HCT116 (cell line): ENCODE measurements around the gene SLC2A14. TPM values are rescaled to one million over a fixed set of nuclear protein-coding genes. Genes with fewer than 3 reads are reported as not detected.
"Not testable (repeated sequence)": the region's sequence is repeated elsewhere in the genome, so short reads cannot be mapped to it uniquely, and the experiment has no call there.

Source experiments
- ATAC-seq: fragments of 200-7000 bp; cut with Tn5 transposase; 2 replicates; pipeline ENCODE4 v1.9.1; 2020; ENCODE audit warnings: mild to moderate bottlenecking, moderate library complexity
- BruUV-seq: library from RNA; stranded (reverse); fragments of 400-500 nt; replicated peaks from 2 replicates; lab custom pipeline; 2021; lab: Mats Ljungman, UMichigan
- CTCF ChIA-PET: fragments of 300-600 bp; sonication (Branson Sonifier 250); formaldehyde crosslinking; loops from one replicate; lab custom pipeline; 2021; ENCODE audit warnings: antibody characterized with exemption; lab: Charles Lee
- POLR2A ChIA-PET: fragments of 300-600, 350-600 bp; sonication (Branson Sonifier 250); formaldehyde crosslinking; loops from one replicate; lab custom pipeline; 2021; ENCODE audit warnings: antibody characterized with exemption; lab: Charles Lee
- RAD21 ChIA-PET, 2 experiments: fragments of 300-600 bp; sonication (Branson Sonifier 250); formaldehyde crosslinking; loops; one replicate each; lab custom pipeline; 2023; ENCODE audit warnings: low total read pairs in 2 of 2; ENCODE audit not compliant: uncharacterized antibody in 2 of 2, unreplicated experiment in 2 of 2, low non-redundant PET in 1 of 2; lab: Charles Lee
- DNase-seq: peaks from one replicate; pipeline ENCODE4 v3.0.0-alpha.2; 2010; ENCODE audit warnings: low read depth, low spot score
- H2AFZ ChIP-seq: fragments of 200-600 bp; shearing (Covaris generic), sonication (generic); 2 replicates; pipeline ENCODE4 v1.6.1; 2017; ENCODE audit warnings: low read depth, mixed run types, mixed read lengths, antibody characterized with exemption, low read length; ENCODE audit not compliant: poor library complexity, severe bottlenecking
- H3K27ac ChIP-seq: 2 replicates; pipeline ENCODE4 v1.5.1; 2012; ENCODE audit warnings: low read depth, low read length
- H3K27me3 ChIP-seq: fragments of 200-600 bp; sonication (generic); 2 replicates; pipeline ENCODE4 v1.6.1; 2016; ENCODE audit warnings: mixed run types, low read length, mixed read lengths; ENCODE audit not compliant: insufficient read depth
- H3K36me3 ChIP-seq, 2 experiments: fragments of 200-500 bp in 1 of 2; fragments of 200-600 bp in 1 of 2; sonication (Bioruptor generic) in 1 of 2; sonication (generic) in 1 of 2; 2 replicates each; pipeline versions ENCODE4 v1.5.1 to v1.6.1; 2014 to 2016; ENCODE audit warnings: low read length in 2 of 2, inconsistent platforms in 1 of 2, mixed read lengths in 1 of 2, mixed run types in 1 of 2; ENCODE audit not compliant: insufficient read depth in 2 of 2, control insufficient read depth in 1 of 2
- H3K4me1 ChIP-seq, 2 experiments: fragments of 200-600 bp in 1 of 2; sonication (generic) in 1 of 2; 2 replicates each; pipeline versions ENCODE4 v1.5.1 to v1.6.1; 2012 to 2017; ENCODE audit warnings: low read length in 2 of 2, inconsistent platforms in 1 of 2, mild to moderate bottlenecking in 1 of 2, mixed read lengths in 1 of 2, mixed run types in 1 of 2, moderate library complexity in 1 of 2; ENCODE audit not compliant: insufficient read depth in 2 of 2, control insufficient read depth in 1 of 2
- H3K4me2 ChIP-seq: fragments of 200-600 bp; sonication (generic); 2 replicates; pipeline ENCODE4 v1.6.1; 2017; ENCODE audit warnings: mixed run types, low read length, mixed read lengths
- H3K4me3 ChIP-seq, 2 experiments: fragments of 200-600 bp in 1 of 2; sonication (generic) in 1 of 2; replicated peaks in 1 of 2; 2 replicates each; pipeline ENCODE4 v1.5.1; 2011 to 2016; ENCODE audit warnings: low read length in 2 of 2, control low read depth in 1 of 2, low read depth in 1 of 2, mild to moderate bottlenecking in 1 of 2, mixed read lengths in 1 of 2, mixed run types in 1 of 2
- H3K79me2 ChIP-seq: fragments of 200-600 bp; sonication (generic); 2 replicates; pipeline ENCODE4 v1.6.1; 2017; ENCODE audit warnings: mild to moderate bottlenecking, mixed run types, low read length, moderate library complexity, mixed read lengths; ENCODE audit not compliant: insufficient read depth
- H3K9ac ChIP-seq: fragments of 200-600 bp; sonication (generic); 2 replicates; pipeline ENCODE4 v1.6.1; 2016; ENCODE audit warnings: low read length, mixed read lengths
- H3K9me2 ChIP-seq: fragments of 200-600 bp; sonication (generic), shearing (Covaris generic); 2 replicates; pipeline ENCODE4 v1.6.1; 2017; ENCODE audit warnings: mixed run types, mild to moderate bottlenecking, moderate library complexity; ENCODE audit not compliant: insufficient read depth
- H3K9me3 ChIP-seq, 2 experiments: fragments of 200-500 bp in 1 of 2; fragments of 200-600 bp in 1 of 2; sonication (Bioruptor generic) in 1 of 2; sonication (generic) in 1 of 2; 2 replicates each; pipeline ENCODE4 v1.6.1; 2014 to 2017; ENCODE audit warnings: low read length in 2 of 2, mixed read lengths in 2 of 2, inconsistent platforms in 1 of 2, low read depth in 1 of 2, mild to moderate bottlenecking in 1 of 2, mixed run types in 1 of 2, moderate library complexity in 1 of 2; ENCODE audit not compliant: control insufficient read depth in 1 of 2, insufficient read depth in 1 of 2
- H4K20me1 ChIP-seq: fragments of 200-600 bp; sonication (generic), shearing (Covaris generic); 2 replicates; pipeline ENCODE4 v1.6.1; 2017; ENCODE audit warnings: mixed run types, mild to moderate bottlenecking, moderate library complexity; ENCODE audit not compliant: insufficient read depth
- ELF1 ChIP-seq: IDR thresholded peaks from 2 replicates; pipeline ENCODE4 v1.6.1; 2012; ENCODE audit warnings: low read depth, borderline replicate concordance
- EZH2phosphoT487 ChIP-seq: fragments of 200-600 bp; IDR thresholded peaks from 2 replicates; pipeline ENCODE4 v1.6.1; 2018; ENCODE audit warnings: antibody characterized with exemption, borderline replicate concordance
- FOSL1 ChIP-seq: IDR thresholded peaks from 2 replicates; pipeline ENCODE4 v1.6.1; 2012; ENCODE audit warnings: low read depth
- JUND ChIP-seq: IDR thresholded peaks from 2 replicates; pipeline ENCODE4 v1.6.1; 2012
- POLR2A ChIP-seq: IDR thresholded peaks from 2 replicates; pipeline ENCODE4 v1.7.0; 2011; ENCODE audit warnings: borderline replicate concordance; ENCODE audit not compliant: insufficient read depth, insufficient read length; ENCODE audit errors: extremely low read depth
- POLR2AphosphoS5 ChIP-seq: IDR thresholded peaks from 2 replicates; pipeline ENCODE4 v1.6.1; 2011; ENCODE audit warnings: mild to moderate bottlenecking, low read depth, low read length, moderate library complexity
- SIN3A ChIP-seq: IDR thresholded peaks from 2 replicates; pipeline ENCODE4 v1.6.1; 2012; ENCODE audit warnings: low read depth
- SP1 ChIP-seq: IDR thresholded peaks from 2 replicates; pipeline ENCODE4 v1.6.1; 2012; ENCODE audit warnings: low read depth
- SRF ChIP-seq: IDR thresholded peaks from 2 replicates; pipeline ENCODE4 v1.6.1; 2012; ENCODE audit warnings: low read depth
- ZBTB33 ChIP-seq: IDR thresholded peaks from 2 replicates; pipeline ENCODE4 v1.6.1; 2011; ENCODE audit warnings: mild to moderate bottlenecking, low read length, moderate library complexity; ENCODE audit not compliant: insufficient replicate concordance; ENCODE audit errors: extremely low read depth
- intact Hi-C: fragments of 100-400 bp; cut with micrococcal nuclease; formaldehyde crosslinking; loops from 2 replicates; pipeline ENCODE4 v1.10.0; 2022
- total RNA-seq: library from RNA; stranded (reverse); gene quantifications from one replicate; pipeline ENCODE4 v1.2.1, GENCODE V29; 2021; ENCODE audit not compliant: unreplicated experiment
- TF ChIP-seq, protein P1 (sequence below), 3 experiments: fragments of 200-600 bp in 1 of 3; sonication (generic) in 1 of 3; IDR thresholded peaks in 2 of 3; conservative IDR thresholded peaks in 1 of 3; 2 replicates each; pipeline ENCODE4 v1.5.1; 2012 to 2017; ENCODE audit warnings: low read depth in 2 of 3, low read length in 2 of 3, antibody characterized with exemption in 1 of 3, borderline replicate concordance in 1 of 3, control low read depth in 1 of 3, mild to moderate bottlenecking in 1 of 3, mixed read lengths in 1 of 3, mixed run types in 1 of 3, moderate library complexity in 1 of 3; ENCODE audit not compliant: insufficient read depth in 1 of 3

The SLC2A14 gene
- total RNA-seq, 1 experiment from 2014 or later = not detected

DNA sequence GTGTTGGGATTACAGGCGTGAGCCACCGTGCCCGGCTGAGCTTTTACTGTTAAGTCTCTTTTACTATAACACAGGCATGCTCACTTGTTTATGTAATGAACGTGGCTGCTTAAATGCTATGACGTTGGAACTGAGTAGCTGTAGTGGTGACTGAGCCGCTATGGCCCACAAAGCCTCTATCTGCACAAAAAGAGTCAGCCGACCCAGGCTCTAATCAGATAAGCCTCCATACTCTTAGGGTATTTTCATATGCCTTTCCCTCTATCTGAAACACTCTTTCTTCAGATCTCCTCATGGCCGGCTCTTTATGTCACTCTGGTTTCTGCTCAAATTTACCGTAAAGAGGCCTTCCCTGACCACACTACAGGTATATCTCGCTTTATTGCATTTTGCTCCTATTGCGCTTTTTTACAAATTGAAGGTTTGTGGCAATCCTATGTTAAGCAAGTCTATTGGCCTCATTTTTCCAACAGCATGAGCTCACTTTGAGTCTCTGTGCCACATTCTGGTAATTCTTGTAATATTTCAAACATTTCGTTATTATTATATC is 8.0 kb downstream of the SLC2A14 start:
- H3K27ac ChIP-seq = no peak overlapping the region
- H3K4me2 ChIP-seq = no peak overlapping the region
- TF ChIP-seq JUND (no peak), ZBTB33 (no peak), SP1 (no peak), ELF1 (no peak), POLR2AphosphoS5 (no peak), SIN3A (no peak), POLR2A (no peak), FOSL1 (no peak), SRF (no peak), EZH2phosphoT487 (no peak)
- TF ChIP-seq, protein P1, sequence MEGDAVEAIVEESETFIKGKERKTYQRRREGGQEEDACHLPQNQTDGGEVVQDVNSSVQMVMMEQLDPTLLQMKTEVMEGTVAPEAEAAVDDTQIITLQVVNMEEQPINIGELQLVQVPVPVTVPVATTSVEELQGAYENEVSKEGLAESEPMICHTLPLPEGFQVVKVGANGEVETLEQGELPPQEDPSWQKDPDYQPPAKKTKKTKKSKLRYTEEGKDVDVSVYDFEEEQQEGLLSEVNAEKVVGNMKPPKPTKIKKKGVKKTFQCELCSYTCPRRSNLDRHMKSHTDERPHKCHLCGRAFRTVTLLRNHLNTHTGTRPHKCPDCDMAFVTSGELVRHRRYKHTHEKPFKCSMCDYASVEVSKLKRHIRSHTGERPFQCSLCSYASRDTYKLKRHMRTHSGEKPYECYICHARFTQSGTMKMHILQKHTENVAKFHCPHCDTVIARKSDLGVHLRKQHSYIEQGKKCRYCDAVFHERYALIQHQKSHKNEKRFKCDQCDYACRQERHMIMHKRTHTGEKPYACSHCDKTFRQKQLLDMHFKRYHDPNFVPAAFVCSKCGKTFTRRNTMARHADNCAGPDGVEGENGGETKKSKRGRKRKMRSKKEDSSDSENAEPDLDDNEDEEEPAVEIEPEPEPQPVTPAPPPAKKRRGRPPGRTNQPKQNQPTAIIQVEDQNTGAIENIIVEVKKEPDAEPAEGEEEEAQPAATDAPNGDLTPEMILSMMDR (IDR thresholded peaks at IDR 0.05 in 2 of 3, conservative IDR thresholded peaks at IDR 0.05 in 1 of 3; ENCODE audit: borderline replicate concordance in 1 of 3, insufficient read depth in 1 of 3, low read depth in 2 of 3, low read length in 2 of 3) = no peak
- no peaks in the 10 kb centered on the region for H3K9me2 ChIP-seq
- POLR2A ChIA-PET = no interaction called here
- no peak overlapping the region for H3K9ac ChIP-seq
- intact Hi-C loops = loop anchor here (10.0 kb wide), 1 partner anchor 220 kb away; the partner anchor contains the start of gene NECAP1
- H3K4me1 ChIP-seq = peaks cover 0 to 12% of the 10 kb centered on the region in 2 experiments; a peak in 2 of 4 replicates
- no peaks in the 10 kb centered on the region for H4K20me1 ChIP-seq
- CTCF ChIA-PET = no interaction called here
- H3K9me3 ChIP-seq = no peaks in the 10 kb centered on the region
- ATAC-seq = no peak
- H3K27me3 ChIP-seq = no peaks in the 10 kb centered on the region
- RAD21 ChIA-PET = no interaction called here
- no peak overlapping the region for H3K4me3 ChIP-seq
- no TSS peak for BruUV-seq
- H3K36me3 ChIP-seq = no peaks in the 10 kb centered on the region
- no peak for DNase-seq
- H3K79me2 ChIP-seq = no peaks in the 10 kb centered on the region
- H2AFZ ChIP-seq = no peak overlapping the region

GRCh38 chr12:7862814-7863348 is 9.8 kb downstream of the SLC2A14 start:
- H3K9me3 ChIP-seq, H3K9me2 ChIP-seq, H3K27me3 ChIP-seq, RAD21 ChIA-PET, H2AFZ ChIP-seq, ATAC-seq, H3K4me2 ChIP-seq, H3K4me3 ChIP-seq, H3K36me3 ChIP-seq, POLR2A ChIA-PET, H3K79me2 ChIP-seq, H4K20me1 ChIP-seq, DNase-seq, H3K27ac ChIP-seq, H3K9ac ChIP-seq, BruUV-seq: not testable (repeated sequence)
- CTCF ChIA-PET = interaction anchor here (1.1 kb wide), 1 partner anchor 70 kb away, joined by 3 read pairs; no protein-coding TSS in a partner anchor
- intact Hi-C loops = loop anchor here (10.0 kb wide), 1 partner anchor 222 kb away; the partner anchor contains the start of gene NECAP1
- peaks cover 0 to 12% of the 10 kb centered on the region in 2 experiments; a peak in 2 of 4 replicates for H3K4me1 ChIP-seq
